Activated CD4-positive, alpha-beta T cell treated with anti-CD3 and anti-CD28 coated beads, Interleukin-2, amount 10 ng/mL, durations not matched to agents 24 days and 14 days (primary cell): ENCODE results near the gene ANKRD63. TPM values are rescaled to one million over a fixed set of nuclear protein-coding genes. Genes with fewer than 3 reads are reported as not detected.
A peak's percentile ranks its signal among the peaks of the same experiment; 100 is the strongest.

Source experiments
- DNase-seq: peaks from one replicate; pipeline ENCODE4 v3.0.0; 2022
- H3K27ac Mint-ChIP-seq: one replicate; pipeline ENCODE4 v1.8.0; 2022; ENCODE audit warnings: mild to moderate bottlenecking, mixed read lengths
- H3K27me3 Mint-ChIP-seq: one replicate; pipeline ENCODE4 v1.8.0; 2022; ENCODE audit warnings: mixed read lengths
- H3K36me3 Mint-ChIP-seq: one replicate; pipeline ENCODE4 v1.8.0; 2022; ENCODE audit warnings: low read depth, mild to moderate bottlenecking, mixed read lengths
- H3K4me1 Mint-ChIP-seq: one replicate; pipeline ENCODE4 v1.8.0; 2021; ENCODE audit warnings: mixed read lengths
- H3K4me3 Mint-ChIP-seq: one replicate; pipeline ENCODE4 v1.8.0; 2022; ENCODE audit warnings: mild to moderate bottlenecking, moderate library complexity, mixed read lengths
- H3K9me3 Mint-ChIP-seq: one replicate; pipeline ENCODE4 v1.8.0; 2021; ENCODE audit warnings: mixed read lengths
- intact Hi-C: fragments of 100-400 bp; cut with micrococcal nuclease; formaldehyde crosslinking; loops from one replicate; pipeline ENCODE4 v1.15.1; 2023
- total RNA-seq: library from RNA; stranded (reverse); gene quantifications from 2 replicates; pipeline ENCODE4 v1.2.3, GENCODE V29; 2022

The ANKRD63 gene
- total RNA-seq, 1 donor from 2014 or later, result not detected

GRCh38 chr15:40307421-40308211, 24.8 kb upstream of the ANKRD63 start, which contains the start of gene PLCB2:
Gene PLCB2, minus strand, starts transcription at chr15:40307935. Its CDS starts 263 bp downstream, at chr15:40307672.
- H3K27me3 Mint-ChIP-seq, result peaks cover 11% of the 10 kb centered on the region
- peaks cover 31% of the 10 kb centered on the region for H3K4me1 Mint-ChIP-seq
- H3K27ac Mint-ChIP-seq, result peak within 1 kb of the TSS; percentile 98
- H3K4me3 Mint-ChIP-seq, result peak within 1 kb of the TSS; percentile 92
- intact Hi-C loops, result loop anchor here (2.0 kb wide), 1 partner anchor 15 kb away; the partner anchor contains the start of gene INAFM2
- peaks cover 11% of the 10 kb centered on the region for H3K36me3 Mint-ChIP-seq
- no peaks in the 10 kb centered on the region for H3K9me3 Mint-ChIP-seq
- peak; percentile 91 for DNase-seq

GRCh38 chr15:40306908-40307307, 24.0 kb upstream of the ANKRD63 start:
- Mint-ChIP-seq H3K27me3 (peaks cover 6% of the 10 kb centered on the region), H3K4me1 (peaks cover 31% of the 10 kb centered on the region), H3K9me3 (no peaks in the 10 kb centered on the region), H3K4me3 (peak overlapping the region; percentile 92), H3K27ac (peak overlapping the region; percentile 98), H3K36me3 (peaks cover 13% of the 10 kb centered on the region)
- DNase-seq, result peak; percentile 74
- intact Hi-C loops, result loop anchor here (2.0 kb wide), 1 partner anchor 16 kb away; the partner anchor contains the start of gene INAFM2

GRCh38 chr15:40306371-40306770, 23.5 kb upstream of the ANKRD63 start:
- intact Hi-C loops, result loop anchor here (2.0 kb wide), 1 partner anchor 16 kb away; the partner anchor contains the start of gene INAFM2

GRCh38 chr15:40305281-40305680, 22.4 kb upstream of the ANKRD63 start:
- Mint-ChIP-seq H3K9me3 (no peaks in the 10 kb centered on the region), H3K4me1 (peaks cover 31% of the 10 kb centered on the region), H3K4me3 (no peak overlapping the region), H3K27me3 (no peaks in the 10 kb centered on the region), H3K27ac (no peak overlapping the region), H3K36me3 (peaks cover 28% of the 10 kb centered on the region)
- intact Hi-C loops, result no loop called here
- no peak for DNase-seq

More at GRCh38 chr15:40306371-40306770, 23.5 kb upstream of the ANKRD63 start:
- H3K36me3 Mint-ChIP-seq, result peaks cover 19% of the 10 kb centered on the region
- peak overlapping the region; percentile 98 for H3K27ac Mint-ChIP-seq
- DNase-seq, result no peak
- peak overlapping the region; percentile 92 for H3K4me3 Mint-ChIP-seq
- H3K27me3 Mint-ChIP-seq, result peaks cover 4% of the 10 kb centered on the region
- H3K9me3 Mint-ChIP-seq, result no peaks in the 10 kb centered on the region
- H3K4me1 Mint-ChIP-seq, result peaks cover 31% of the 10 kb centered on the region

GRCh38 chr15:40303576-40303975, 20.7 kb upstream of the ANKRD63 start:
- no peak for DNase-seq
- Mint-ChIP-seq H3K4me1 (peaks cover 18% of the 10 kb centered on the region), H3K9me3 (no peaks in the 10 kb centered on the region), H3K27ac (peak overlapping the region; percentile 62), H3K4me3 (no peak overlapping the region), H3K36me3 (peaks cover 42% of the 10 kb centered on the region), H3K27me3 (no peaks in the 10 kb centered on the region)
- intact Hi-C loops, result no loop called here

GRCh38 chr15:40302981-40303380, 20.1 kb upstream of the ANKRD63 start:
- no peak for DNase-seq
- peaks cover 17% of the 10 kb centered on the region for H3K4me1 Mint-ChIP-seq
- H3K27me3 Mint-ChIP-seq, result no peaks in the 10 kb centered on the region
- H3K9me3 Mint-ChIP-seq, result no peaks in the 10 kb centered on the region
- intact Hi-C loops, result no loop called here
- peaks cover 44% of the 10 kb centered on the region for H3K36me3 Mint-ChIP-seq
- no peak overlapping the region for H3K27ac Mint-ChIP-seq
- H3K4me3 Mint-ChIP-seq, result no peak overlapping the region

- H3K4me3 Mint-ChIP-seq, result no peak overlapping the region
- no peak overlapping the region for H3K27ac Mint-ChIP-seq
- intact Hi-C loops, result no loop called here
Measured at GRCh38 chr15:40302288-40302886, 19.5 kb upstream of the ANKRD63 start.

GRCh38 chr15:40301467-40302179, 18.8 kb upstream of the ANKRD63 start:
- Mint-ChIP-seq H3K4me1 (peaks cover 14% of the 10 kb centered on the region), H3K9me3 (no peaks in the 10 kb centered on the region), H3K4me3 (no peak overlapping the region), H3K27ac (no peak overlapping the region), H3K36me3 (peaks cover 50% of the 10 kb centered on the region), H3K27me3 (no peaks in the 10 kb centered on the region)
- DNase-seq, result no peak
- intact Hi-C loops, result no loop called here

More at GRCh38 chr15:40302288-40302886, 19.5 kb upstream of the ANKRD63 start:
- Mint-ChIP-seq H3K9me3 (no peaks in the 10 kb centered on the region), H3K27me3 (no peaks in the 10 kb centered on the region), H3K36me3 (peaks cover 47% of the 10 kb centered on the region), H3K4me1 (peaks cover 17% of the 10 kb centered on the region)
- no peak for DNase-seq

GRCh38 chr15:40300771-40301170, 17.9 kb upstream of the ANKRD63 start:
- peaks cover 54% of the 10 kb centered on the region for H3K36me3 Mint-ChIP-seq
- H3K27ac Mint-ChIP-seq, result no peak overlapping the region
- peaks cover 7% of the 10 kb centered on the region for H3K4me1 Mint-ChIP-seq
- H3K4me3 Mint-ChIP-seq, result no peak overlapping the region
- H3K27me3 Mint-ChIP-seq, result no peaks in the 10 kb centered on the region
- H3K9me3 Mint-ChIP-seq, result no peaks in the 10 kb centered on the region
- intact Hi-C loops, result no loop called here
- no peak for DNase-seq

- Mint-ChIP-seq H3K27ac (no peak overlapping the region), H3K4me1 (peaks cover 7% of the 10 kb centered on the region), H3K36me3 (peaks cover 57% of the 10 kb centered on the region), H3K9me3 (no peaks in the 10 kb centered on the region), H3K27me3 (no peaks in the 10 kb centered on the region), H3K4me3 (no peak overlapping the region)
- intact Hi-C loops, result no loop called here
- DNase-seq, result no peak
Measured at GRCh38 chr15:40300367-40300766, 17.5 kb upstream of the ANKRD63 start.

GRCh38 chr15:40298216-40298935, 15.5 kb upstream of the ANKRD63 start:
- H3K27ac Mint-ChIP-seq, result no peak overlapping the region
- intact Hi-C loops, result no loop called here
- DNase-seq, result no peak
- H3K4me1 Mint-ChIP-seq, result no peaks in the 10 kb centered on the region
- no peaks in the 10 kb centered on the region for H3K9me3 Mint-ChIP-seq
- H3K36me3 Mint-ChIP-seq, result peaks cover 50% of the 10 kb centered on the region
- H3K27me3 Mint-ChIP-seq, result no peaks in the 10 kb centered on the region
- H3K4me3 Mint-ChIP-seq, result no peak overlapping the region

GRCh38 chr15:40297356-40297755, 14.5 kb upstream of the ANKRD63 start:
- no peak overlapping the region for H3K4me3 Mint-ChIP-seq
- intact Hi-C loops, result no loop called here
- H3K4me1 Mint-ChIP-seq, result no peaks in the 10 kb centered on the region
- H3K27me3 Mint-ChIP-seq, result no peaks in the 10 kb centered on the region
- DNase-seq, result no peak
- H3K9me3 Mint-ChIP-seq, result no peaks in the 10 kb centered on the region
- H3K27ac Mint-ChIP-seq, result no peak overlapping the region
- peaks cover 48% of the 10 kb centered on the region for H3K36me3 Mint-ChIP-seq

GRCh38 chr15:40296561-40297230, 13.8 kb upstream of the ANKRD63 start:
- Mint-ChIP-seq H3K27me3 (no peaks in the 10 kb centered on the region), H3K36me3 (peaks cover 44% of the 10 kb centered on the region), H3K27ac (no peak overlapping the region), H3K9me3 (no peaks in the 10 kb centered on the region), H3K4me1 (no peaks in the 10 kb centered on the region), H3K4me3 (no peak overlapping the region)
- intact Hi-C loops, result no loop called here
- DNase-seq, result no peak
